Osteocyte (in vitro differentiated cells): Measurements from ENCODE around the gene DOK6. TPM values are rescaled to one million over a fixed set of nuclear protein-coding genes. Genes with fewer than 3 reads are reported as not detected.

Source experiments
- DNase-seq: peaks from one replicate; pipeline ENCODE4 v3.0.0; 2021; ENCODE audit warnings: mixed read lengths; ENCODE audit not compliant: unreplicated experiment; ENCODE audit errors: extremely low spot score
- H3K27ac Mint-ChIP-seq: one replicate; pipeline ENCODE4 v1.8.0; 2021; ENCODE audit warnings: mild to moderate bottlenecking, mixed read lengths; ENCODE audit not compliant: unreplicated experiment
- H3K27me3 Mint-ChIP-seq: one replicate; pipeline ENCODE4 v1.8.0; 2021; ENCODE audit warnings: mixed read lengths; ENCODE audit not compliant: unreplicated experiment
- H3K36me3 Mint-ChIP-seq: one replicate; pipeline ENCODE4 v1.8.0; 2021; ENCODE audit warnings: mixed read lengths; ENCODE audit not compliant: unreplicated experiment
- H3K4me1 Mint-ChIP-seq: one replicate; pipeline ENCODE4 v1.8.0; 2021; ENCODE audit warnings: mixed read lengths; ENCODE audit not compliant: unreplicated experiment
- H3K4me3 Mint-ChIP-seq: one replicate; pipeline ENCODE4 v1.8.0; 2021; ENCODE audit warnings: mild to moderate bottlenecking, moderate library complexity, mixed read lengths; ENCODE audit not compliant: unreplicated experiment
- H3K9me3 Mint-ChIP-seq: one replicate; pipeline ENCODE4 v1.8.0; 2021; ENCODE audit warnings: mixed read lengths; ENCODE audit not compliant: unreplicated experiment
- CTCF ChIP-seq: fragments of 200-600 bp; sonication (generic); IDR thresholded peaks from 2 replicates; pipeline ENCODE4 v1.5.0; 2021; ENCODE audit warnings: antibody characterized with exemption, mild to moderate bottlenecking, moderate library complexity
- total RNA-seq: library from RNA; stranded (reverse); gene quantifications from 2 replicates; pipeline ENCODE4 v1.2.1, GENCODE V29; 2021

The DOK6 gene
- total RNA-seq, 1 donor from 2014 or later, result 4.6 TPM

DNA sequence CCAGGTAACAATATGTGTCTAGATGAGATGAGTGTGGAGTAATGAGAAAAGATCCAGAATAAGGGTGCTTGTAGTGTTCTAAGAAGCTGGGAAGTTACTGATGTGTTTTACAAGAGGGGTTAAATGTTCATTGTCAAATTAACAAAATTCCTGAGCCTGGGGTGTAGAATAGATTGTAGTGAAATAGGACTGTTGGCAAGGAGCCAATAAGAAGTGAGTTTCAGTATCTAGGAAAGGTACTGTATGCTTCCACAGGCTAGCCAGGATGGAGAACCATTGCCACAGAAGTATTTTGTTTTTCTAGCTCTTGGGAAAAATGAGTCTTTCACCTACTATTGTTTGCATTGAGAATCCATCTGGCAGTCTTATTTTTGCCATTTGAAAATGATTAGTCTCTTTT, 10.5 kb downstream of the DOK6 start:
- peaks cover 22% of the 10 kb centered on the region for H3K27me3 Mint-ChIP-seq
- no peak overlapping the region for H3K4me3 Mint-ChIP-seq
- H3K9me3 Mint-ChIP-seq, result no peaks in the 10 kb centered on the region
- no peak for TF ChIP-seq CTCF
- H3K27ac Mint-ChIP-seq, result no peak overlapping the region
- no peak for DNase-seq
- no peaks in the 10 kb centered on the region for H3K36me3 Mint-ChIP-seq
- no peaks in the 10 kb centered on the region for H3K4me1 Mint-ChIP-seq

DNA sequence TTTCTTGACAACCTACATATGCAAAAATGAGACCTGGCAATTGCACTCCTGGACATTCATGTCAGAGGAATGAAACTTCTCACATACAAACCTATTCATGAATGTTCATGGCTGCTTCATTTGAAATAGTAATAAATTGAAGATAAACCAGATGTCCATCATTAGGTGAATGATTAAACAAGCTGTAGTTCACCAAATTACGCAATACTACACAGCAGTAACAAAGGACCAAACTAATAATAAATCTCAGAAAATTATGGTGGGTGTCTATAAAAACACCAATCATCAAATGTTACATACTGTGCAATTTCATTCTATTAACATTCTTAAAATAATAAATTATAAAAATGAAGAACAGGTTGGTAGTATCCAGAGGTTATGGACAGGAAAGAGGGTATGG, 13.5 kb downstream of the DOK6 start:
- no peaks in the 10 kb centered on the region for H3K9me3 Mint-ChIP-seq
- DNase-seq, result no peak
- H3K4me1 Mint-ChIP-seq, result no peaks in the 10 kb centered on the region
- H3K27ac Mint-ChIP-seq, result no peak overlapping the region
- peaks cover 17% of the 10 kb centered on the region for H3K27me3 Mint-ChIP-seq
- no peak for TF ChIP-seq CTCF
- no peak overlapping the region for H3K4me3 Mint-ChIP-seq
- no peaks in the 10 kb centered on the region for H3K36me3 Mint-ChIP-seq

DNA sequence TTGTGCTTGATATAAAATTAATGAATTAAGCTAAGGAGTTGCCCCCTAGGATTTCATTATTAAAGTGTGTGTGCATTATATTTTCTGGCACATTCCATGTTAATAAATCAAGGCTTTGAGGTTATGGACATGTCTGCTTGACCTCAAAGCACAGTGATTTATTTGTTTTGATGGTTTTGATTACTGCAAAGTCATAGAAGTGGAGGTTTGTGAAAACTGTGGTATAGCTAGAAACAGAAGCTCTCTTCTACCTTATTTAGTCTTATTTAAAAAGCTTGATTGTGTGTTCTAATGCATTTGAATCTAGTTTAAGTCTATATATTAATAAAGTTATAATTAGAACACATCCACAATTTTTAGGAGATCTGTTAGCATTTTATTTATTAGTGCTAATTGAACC, 32.2 kb downstream of the DOK6 start:
- no peak overlapping the region for H3K27ac Mint-ChIP-seq
- no peak for DNase-seq
- H3K36me3 Mint-ChIP-seq, result no peaks in the 10 kb centered on the region
- H3K4me3 Mint-ChIP-seq, result no peak overlapping the region
- H3K9me3 Mint-ChIP-seq, result no peaks in the 10 kb centered on the region
- H3K27me3 Mint-ChIP-seq, result no peaks in the 10 kb centered on the region
- no peaks in the 10 kb centered on the region for H3K4me1 Mint-ChIP-seq
- TF ChIP-seq CTCF, result no peak

DNA sequence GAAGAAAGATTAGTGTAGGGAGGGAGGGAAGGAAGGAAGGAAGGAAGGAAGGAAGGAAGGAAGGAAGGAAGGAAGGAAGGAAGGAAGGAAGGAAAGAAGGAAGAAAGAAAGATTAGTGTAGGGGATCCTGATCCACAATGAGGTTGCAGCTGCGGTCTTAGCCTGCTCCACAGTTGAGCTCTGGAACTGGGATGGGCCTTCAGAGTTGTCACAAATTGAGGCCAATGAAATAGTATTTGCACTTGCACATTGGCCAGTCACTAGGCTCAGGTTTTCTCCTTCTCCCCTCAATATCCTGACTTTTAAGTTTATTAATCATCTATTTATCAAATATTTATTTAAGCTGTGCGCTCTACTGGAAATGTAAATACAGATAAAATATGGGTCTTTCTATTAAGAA, 34.3 kb downstream of the DOK6 start:
- Mint-ChIP-seq H3K4me3 (no peak overlapping the region), H3K27me3 (no peaks in the 10 kb centered on the region), H3K9me3 (peaks cover 18% of the 10 kb centered on the region), H3K36me3 (no peaks in the 10 kb centered on the region), H3K27ac (no peak overlapping the region), H3K4me1 (no peaks in the 10 kb centered on the region)
- no peak for DNase-seq
- no peak for TF ChIP-seq CTCF

DNA sequence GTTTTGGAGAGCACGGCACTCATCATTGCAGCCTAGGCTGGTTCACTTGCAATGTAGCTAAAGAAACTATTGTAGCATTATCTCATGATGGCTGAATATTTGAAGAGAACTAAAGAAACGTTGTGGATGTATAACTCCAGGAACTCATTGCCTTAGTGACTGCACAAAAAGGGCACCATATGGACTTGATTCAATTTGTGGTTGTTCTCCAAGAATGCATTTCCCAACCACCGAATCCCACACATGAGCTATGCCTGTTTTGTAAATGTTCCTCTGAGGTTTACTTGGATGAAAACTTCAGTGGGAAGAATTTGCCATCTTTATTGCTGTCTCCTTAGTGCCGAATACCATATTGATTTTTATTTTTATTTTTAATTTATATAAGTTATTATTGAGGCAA, 43.5 kb downstream of the DOK6 start:
- Mint-ChIP-seq H3K27ac (no peak overlapping the region), H3K27me3 (no peaks in the 10 kb centered on the region), H3K9me3 (peaks cover 15% of the 10 kb centered on the region), H3K36me3 (no peaks in the 10 kb centered on the region), H3K4me1 (no peaks in the 10 kb centered on the region), H3K4me3 (no peak overlapping the region)
- no peak for TF ChIP-seq CTCF
- DNase-seq, result no peak
